GM19463 (cell line): ENCODE measurements around the gene VAV1.
"Not testable (repeated sequence)": the region's sequence is repeated elsewhere in the genome, so short reads cannot be mapped to it uniquely, and the experiment has no call there.

Experiments
- ATAC-seq: cut with Tn5 transposase; IDR thresholded peaks from one replicate; pipeline ENCODE4 v1.9.1; 2021; ENCODE audit warnings: mild to moderate bottlenecking, moderate library complexity; ENCODE audit not compliant: unreplicated experiment

Gene VAV1

DNA sequence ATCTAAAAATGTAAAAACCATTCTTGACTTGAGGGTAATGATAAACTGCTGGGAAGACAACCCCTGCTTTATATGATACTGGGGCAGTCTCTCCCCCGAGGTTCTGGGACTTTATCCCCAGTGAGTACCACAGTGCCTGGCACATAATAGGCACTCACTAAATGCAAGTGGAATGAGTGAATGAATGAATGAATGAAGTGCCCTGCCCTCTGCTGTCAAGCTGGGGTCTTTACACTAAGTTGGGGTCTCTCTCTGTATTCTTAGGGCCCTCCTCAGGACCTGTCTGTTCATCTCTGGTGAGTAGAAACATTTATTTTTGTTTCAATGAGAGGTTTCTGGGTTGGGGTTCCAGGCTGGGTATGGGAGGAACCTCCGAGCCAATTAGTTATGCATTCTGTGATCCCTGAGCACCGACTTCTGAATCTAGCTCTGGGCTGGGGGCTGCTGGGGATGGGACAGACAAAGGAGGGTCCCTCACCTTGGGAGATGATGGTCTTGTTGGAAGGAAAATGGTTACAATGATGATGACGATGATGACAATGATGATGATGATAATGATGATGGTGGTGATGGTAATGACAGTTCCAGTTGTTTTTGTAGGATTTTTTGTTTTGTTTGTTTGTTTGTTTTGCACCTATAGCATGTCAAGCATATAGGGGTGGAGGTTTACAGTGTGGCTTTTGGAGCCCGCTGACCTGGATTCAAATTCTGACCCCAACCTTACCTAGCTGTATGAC lies 70.5 kb downstream of the VAV1 start:
- no peak for ATAC-seq

DNA sequence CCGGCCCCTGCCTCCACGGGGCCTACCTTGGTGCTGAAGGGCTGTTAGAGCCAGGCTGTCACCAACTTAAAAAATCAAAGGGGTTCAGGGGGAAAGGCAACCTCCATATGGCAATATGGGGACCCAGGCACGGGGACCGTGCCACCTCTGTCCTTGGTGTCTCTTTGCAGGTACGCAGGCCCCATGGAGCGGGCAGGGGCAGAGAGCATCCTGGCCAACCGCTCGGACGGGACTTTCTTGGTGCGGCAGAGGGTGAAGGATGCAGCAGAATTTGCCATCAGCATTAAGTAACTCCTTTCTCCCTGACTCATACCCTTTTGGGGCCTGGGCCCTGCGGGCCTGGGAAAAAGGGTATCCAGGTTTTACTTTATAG lies 75.3 kb downstream of the VAV1 start:
- ATAC-seq: no peak

DNA sequence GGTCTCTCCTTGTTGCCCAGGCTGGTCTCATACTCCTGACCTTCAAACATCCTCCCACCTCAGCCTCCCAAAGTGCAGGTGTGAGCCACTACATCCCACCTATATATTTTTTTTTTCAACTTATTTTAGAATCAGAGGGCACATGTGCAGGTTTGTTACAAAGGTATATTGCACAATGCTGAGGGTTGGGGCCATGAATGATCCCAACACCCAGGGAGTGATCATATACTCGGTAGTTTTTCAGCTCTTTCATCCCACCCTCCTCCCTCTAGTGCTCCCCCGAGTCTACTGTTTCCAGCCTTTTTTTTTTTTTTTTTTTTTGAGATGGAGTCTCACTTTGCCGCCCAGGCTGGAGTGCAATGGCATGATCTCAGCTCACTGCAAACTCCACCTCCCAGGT lies 76.5 kb downstream of the VAV1 start:
- no peak for ATAC-seq

DNA sequence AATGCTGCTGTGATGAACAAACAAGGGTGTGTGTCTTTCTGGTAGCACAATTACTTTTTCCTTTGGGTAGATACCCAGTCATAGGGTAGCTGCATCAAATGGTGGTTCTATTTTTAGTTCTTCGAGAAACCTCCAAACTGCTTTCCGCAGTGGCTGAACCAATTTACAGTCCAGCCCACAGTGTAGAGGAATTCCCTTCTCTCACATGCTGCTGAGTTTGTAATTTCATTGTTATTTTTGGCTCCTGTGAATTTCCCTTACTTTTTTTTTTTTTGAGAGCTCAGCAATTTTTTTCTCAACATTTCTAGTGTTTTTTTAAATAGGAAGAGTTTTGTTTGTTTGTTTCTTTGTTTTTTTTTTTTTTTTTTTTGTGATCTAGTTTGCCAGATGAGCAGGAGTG lies 77.4 kb downstream of the VAV1 start:
- no peak for ATAC-seq

DNA sequence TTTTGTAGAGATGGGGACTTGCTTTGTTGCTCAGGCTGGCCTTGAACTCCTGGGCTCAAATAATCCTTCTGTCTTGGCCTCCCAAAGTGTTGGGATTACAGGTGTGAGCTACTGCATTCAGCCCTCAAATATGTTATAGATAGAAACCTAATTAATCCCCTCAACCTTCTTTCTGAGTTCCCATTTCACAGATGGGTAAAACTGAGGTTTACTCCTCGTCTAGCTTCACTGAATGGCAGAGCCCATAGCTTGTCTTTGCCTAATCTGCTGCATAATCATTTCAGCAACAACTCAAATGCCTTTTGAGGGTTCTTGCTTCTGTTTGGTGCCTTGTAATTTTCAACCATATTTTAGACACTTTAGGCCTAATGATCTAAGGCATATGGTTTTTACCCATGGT lies 78.9 kb downstream of the VAV1 start:
- ATAC-seq: no peak

DNA sequence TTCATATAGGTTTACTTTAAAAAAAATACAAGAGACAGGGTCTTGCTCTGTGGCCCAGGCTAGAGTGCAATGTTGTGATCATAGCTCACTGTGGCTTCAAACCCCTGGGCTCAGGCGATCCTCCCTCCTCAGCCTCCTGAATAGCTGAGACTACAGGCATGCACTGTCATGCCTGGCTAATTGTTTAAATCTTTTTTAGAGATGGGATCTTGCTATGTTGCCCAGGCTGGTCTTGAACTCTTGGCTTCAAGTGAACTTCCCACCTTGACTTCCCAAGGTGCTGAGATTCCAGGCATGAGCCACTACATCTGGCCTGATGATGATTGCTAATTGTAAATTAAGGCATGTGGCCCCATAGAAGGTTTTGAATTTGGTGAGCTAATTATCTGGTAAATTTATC lies 79.5 kb downstream of the VAV1 start:
- ATAC-seq: no peak

DNA sequence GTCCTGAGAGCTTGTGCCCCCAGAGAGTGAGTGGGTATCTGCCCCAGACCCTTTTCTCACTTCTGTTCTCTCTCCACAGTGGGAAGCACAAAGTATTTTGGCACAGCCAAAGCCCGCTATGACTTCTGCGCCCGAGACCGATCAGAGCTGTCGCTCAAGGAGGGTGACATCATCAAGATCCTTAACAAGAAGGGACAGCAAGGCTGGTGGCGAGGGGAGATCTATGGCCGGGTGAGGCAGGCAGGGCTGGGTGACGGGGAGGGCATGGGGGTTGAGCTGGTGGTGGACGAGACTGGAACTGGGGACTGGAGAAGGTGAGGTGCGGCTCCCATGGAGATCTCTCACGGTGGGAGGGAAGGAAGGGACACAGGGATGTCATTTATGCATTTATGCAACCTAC lies 81.4 kb downstream of the VAV1 start:
- no peak for ATAC-seq

DNA sequence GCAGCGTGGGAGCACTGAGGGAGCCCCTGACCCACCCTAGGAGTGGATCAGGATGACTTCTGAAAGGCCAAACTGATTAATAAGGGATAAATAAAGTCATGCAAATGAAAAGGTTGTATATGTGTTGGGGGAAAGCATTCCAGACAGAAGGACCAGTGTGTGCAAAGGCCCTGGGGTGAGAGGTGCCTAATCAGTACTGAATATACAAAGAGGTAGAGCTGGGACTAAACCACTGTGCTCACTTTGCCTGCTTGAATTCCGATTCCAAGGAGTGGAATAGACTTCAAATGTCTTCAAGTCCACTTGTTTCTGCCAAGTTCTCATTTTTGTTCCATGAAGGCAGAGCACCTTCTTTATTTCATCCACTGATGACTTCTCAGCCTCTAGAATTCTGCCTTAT lies 82.2 kb downstream of the VAV1 start:
- ATAC-seq: no peak

DNA sequence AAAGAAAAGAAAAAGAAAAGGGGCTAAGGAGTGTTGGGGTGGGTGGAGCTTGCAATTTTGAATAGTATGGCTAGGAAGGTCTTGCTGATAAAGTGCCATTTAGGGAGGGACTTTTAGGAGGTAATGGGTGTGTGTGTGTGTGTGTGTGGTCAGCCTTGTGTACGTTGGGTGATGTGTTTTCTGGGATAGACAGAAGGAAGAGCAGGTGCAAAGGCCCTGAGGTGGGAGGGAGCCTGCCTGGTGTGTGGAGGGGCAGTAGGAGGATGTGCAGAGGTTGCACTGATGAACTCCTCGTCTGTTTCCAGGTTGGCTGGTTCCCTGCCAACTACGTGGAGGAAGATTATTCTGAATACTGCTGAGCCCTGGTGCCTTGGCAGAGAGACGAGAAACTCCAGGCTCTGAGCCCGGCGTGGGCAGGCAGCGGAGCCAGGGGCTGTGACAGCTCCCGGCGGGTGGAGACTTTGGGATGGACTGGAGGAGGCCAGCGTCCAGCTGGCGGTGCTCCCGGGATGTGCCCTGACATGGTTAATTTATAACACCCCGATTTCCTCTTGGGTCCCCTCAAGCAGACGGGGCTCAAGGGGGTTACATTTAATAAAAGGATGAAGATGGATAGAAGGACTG lies 84.4 kb downstream of the VAV1 start:
- no peak for ATAC-seq

DNA sequence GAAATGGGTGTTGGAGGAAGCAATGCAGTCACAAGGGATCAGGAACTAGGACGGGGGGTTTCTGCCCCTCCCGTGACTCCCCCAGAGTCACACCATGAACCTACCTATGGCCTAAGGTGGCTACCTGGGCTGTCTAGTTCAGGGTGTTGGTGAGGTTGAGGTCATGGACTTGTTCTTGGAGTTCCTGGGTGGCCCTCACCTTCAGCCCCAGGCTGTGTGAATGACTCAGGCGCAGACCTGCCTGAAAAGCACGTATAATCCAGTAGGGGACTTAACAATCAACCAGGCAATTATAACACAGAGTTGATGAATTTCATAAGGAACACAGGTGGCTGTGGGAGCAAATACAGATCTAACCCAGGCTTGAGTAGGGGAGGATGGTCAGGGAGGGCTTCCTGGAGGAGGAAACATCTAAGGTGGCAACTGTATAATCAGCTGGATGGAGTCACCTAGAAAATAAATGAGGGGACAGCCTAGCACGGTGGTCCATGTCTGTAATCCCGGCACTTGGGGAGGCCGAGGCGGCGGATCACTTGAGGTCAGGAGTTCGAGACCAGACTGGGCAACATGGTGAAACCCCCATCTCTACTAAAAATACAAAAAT lies 89.3 kb downstream of the VAV1 start:
- no peak for ATAC-seq

DNA sequence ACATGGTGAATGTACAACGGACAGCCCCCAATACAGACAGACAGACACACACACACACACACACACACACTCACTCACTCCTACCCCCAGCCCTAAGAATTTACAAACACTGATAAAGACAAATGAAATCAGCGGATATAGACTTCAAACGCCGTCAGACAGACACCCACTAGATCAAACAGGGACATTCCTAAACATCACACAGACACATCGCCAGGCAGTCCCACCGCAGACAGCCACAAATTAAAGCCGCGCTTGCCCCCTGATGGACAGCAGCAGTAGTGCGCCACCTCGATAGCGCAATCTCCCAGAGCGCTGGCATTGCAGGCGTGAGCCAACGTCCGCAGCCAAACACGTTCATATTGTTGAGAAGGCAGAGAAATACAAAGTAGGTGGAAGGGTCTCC lies 90.2 kb downstream of the VAV1 start:
- no peak for ATAC-seq

DNA sequence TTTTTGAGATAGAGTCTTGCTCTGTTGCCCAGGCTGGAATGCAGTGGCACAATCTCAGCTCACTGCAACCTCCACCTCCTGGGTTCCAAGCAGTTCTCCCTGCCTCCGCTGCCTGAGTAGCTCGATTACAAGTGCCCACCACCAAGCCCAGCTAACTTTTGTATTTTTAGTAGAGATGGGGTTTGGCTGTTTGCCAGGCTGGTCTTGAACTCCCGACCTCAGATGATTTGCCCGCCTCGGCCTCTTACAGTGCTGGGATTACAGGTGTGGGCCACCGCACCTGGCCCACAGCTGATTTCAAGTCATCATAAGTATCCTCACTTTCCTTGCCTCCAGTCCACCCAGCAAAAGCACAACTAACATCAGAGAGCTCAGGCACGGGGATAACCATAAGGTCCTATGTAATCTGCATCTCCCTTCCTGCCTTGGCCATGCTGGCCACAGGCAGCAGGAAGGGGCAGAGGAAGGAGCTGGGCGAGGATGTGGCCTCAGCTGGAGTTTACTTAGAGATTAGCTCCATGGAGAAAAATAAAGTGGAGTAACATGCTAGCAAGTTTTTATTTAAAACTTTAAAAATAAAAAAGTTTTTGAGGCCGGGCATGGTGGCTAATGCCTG lies 91.9 kb downstream of the VAV1 start:
- no peak for ATAC-seq

DNA sequence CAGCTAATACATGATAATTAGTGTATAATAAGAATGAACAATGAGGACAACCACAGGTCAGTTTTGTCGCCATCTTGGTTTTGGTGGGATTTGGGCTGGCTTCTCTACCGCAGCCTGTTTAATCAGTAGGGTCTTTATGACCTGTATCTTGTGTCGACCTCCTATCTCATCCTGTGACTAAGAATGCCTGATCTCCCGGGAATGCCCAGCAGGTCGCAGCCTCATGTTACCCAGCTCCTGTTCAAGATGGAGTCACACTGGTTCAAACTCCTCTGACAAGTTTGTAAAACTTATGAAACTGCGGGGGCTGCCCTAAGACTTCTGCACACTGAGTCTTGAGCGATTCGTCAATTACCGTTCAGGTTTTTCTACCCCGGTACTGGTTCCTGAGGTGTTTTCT lies 93.3 kb downstream of the VAV1 start:
- no peak for ATAC-seq

DNA sequence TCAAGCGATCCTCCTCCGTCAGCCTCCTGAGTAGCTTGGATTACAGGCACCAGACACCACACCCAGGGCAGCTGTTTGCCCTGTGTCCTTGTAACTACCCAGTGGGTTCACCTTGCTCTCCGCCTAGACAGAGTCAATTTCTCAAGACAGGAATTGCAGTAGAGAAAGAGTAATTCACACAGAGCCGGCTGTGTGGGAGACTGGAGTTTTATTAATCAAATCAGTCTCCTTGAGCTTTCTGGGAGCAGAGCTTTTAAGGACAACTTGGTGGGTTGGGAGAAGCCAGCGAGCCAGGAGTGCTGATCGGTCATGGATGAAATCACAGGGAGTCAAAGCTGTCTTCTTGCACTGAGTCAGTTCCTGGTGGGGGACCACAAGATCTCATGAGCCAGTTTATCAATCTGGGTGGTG lies 94.2 kb downstream of the VAV1 start:
- no peak for ATAC-seq

DNA sequence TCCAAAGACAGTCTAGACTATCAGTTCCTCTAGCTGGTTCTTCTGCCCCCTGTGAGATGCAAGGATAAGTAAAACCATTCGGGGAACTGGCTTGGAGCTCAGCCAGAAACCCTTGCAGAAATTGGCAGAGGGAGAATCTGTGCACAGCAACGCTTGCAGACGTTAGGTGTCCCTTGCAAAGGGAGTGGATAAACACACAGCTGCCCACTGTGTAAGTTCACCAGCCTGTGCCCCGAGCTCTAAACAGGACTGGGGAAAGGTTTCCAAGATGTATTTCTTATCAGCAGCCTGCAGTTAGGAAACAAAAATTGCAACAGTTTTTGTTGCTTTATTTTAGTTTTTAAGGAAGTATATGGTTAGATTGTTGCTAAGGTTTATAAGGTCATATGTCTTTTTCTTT lies 95.8 kb downstream of the VAV1 start:
- no peak for ATAC-seq

DNA sequence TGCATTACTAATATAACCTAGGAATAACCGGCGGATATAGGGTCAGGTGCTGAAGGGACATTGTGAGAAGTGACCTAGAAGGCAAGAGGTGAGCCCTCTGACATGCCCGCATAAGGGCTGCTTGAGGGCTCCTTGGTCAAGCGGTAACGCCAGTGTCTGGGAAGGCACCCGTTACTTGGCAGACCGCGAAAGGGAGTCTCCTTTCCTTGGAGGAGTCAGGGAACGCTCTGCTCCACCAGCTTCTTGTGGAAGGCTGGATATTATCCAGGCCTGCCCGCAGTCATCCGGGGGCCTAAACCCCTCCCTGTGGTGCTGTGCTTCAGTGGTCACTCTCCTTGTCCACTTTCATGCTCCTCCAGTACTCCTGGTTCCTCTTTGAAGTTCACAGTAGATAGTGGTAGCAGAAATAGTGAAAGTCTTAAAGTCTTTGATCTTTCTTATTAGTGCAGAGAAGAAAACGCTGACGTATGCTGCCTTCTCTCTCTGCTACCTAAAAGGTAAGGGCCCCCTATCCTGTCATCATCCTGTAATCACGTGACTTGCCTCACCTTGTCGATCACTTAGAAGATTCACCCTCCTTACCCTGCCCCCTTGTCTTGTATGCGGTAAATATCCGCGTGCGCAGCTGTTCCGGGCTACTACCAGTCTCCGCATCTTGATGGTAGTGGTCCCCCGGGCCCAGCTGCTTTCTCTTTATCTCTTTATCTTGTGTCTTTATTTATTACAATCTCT lies 96.8 kb downstream of the VAV1 start:
- ATAC-seq: not testable (repeated sequence)

DNA sequence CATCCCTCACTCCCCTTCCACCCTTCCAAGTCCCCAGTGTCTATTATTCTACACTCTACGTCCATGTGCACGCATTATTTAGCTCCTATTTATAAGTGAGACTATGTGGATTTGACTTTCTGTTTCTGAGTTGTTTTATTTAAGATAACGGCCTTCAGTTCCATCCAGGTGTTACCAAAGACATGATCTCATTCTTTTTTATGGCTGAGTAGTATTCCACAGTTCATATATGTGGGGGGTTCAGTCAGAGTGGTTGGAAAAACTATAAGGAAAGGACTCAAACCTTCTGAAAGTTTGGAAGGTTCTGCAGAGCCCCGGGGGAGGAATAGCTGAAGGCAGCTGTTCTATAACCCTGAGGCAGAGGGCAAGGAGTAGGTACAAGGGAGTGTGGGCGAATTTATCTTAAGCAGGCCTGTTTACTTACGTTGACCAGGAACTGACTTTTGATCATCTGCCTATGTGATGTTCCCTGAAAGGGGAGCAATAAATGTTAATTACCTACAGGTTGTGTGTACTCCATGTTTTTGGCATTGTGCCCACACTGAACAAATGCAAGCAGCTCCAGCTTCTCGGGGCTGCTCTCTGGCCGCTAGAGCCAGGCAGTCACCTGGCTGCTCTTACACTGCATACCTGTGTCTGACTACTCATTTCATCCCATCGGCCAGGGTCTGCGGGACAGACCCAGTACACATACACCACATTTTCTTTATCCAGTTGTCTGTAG lies 101.4 kb downstream of the VAV1 start:
- ATAC-seq: no peak

DNA sequence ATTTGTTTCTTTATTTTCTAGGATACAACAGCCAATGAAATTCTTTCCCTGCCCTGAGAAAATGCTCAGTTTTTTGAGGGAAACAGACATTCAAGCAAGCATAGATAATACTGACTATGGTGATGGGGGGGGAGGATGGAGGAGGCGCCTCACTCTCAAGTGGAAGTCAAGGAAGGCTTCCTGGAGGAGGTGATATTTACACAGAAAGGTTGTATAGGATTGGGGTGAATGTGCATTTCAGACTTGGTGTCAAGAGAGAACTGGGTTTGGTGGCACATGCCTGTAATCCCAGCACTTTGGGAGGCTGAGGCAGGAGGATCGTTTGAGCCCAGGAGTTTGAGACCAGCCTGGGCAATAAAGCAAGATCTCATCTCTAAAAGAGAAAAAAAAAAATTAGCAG lies 102.7 kb downstream of the VAV1 start:
- no peak for ATAC-seq

DNA sequence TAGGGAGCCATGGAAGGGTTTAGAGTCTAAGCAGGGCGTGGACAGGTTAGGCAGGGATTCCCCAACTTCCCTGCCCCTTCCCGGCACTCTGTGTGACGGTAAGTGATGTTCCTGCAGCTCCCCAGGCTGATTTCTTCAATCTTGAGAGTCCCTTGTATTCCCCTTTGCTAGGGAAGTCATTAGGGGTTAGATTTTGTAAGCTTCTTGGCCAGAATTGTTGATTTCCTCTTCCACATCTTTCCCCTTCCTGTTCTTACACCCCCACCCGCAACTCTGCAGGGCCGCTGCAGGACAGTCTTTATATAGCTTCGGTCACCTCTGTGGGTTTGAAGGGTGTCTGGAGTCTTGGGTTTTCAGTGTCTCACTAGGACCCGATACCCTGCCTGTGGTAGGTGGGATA lies 104.2 kb downstream of the VAV1 start:
- no peak for ATAC-seq

DNA sequence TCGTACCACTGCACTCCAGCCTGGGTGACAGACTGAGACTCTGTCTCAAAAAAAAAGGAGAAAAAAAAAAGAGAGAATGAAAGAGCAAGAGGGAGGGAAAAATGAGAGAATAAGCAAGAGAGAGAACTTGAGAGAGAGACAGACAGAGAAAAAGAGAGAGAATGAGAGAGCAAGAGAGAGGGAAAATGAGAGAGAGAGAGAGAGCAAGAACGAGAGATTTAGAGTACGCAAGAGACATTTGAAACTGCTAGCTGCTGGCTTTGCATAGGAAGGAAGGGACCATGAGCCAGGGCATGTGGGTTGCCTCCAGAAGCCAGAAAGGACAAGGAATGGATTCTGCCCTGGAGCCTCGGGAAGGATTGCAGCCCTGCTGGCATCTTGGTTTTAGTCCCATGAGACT lies 105.3 kb downstream of the VAV1 start:
- no peak for ATAC-seq
